HEK293 (cell line): Measurements from ENCODE around the gene SLC2A2.

Source experiments
- KLF16 ChIP-seq: fragments of 450-650 bp; formaldehyde crosslinking; IDR thresholded peaks from 2 replicates; pipeline ENCODE4 v1.5.1; 2017; ENCODE audit warnings: missing biosample characterization, missing genetic modification characterization
- OVOL3 ChIP-seq: fragments of 450-650 bp; formaldehyde crosslinking; IDR thresholded peaks from 2 replicates; pipeline ENCODE4 v1.5.1; 2016; ENCODE audit warnings: missing biosample characterization, missing genetic modification characterization
- ZNF174 ChIP-seq: fragments of 450-650 bp; formaldehyde crosslinking; IDR thresholded peaks from 2 replicates; pipeline ENCODE4 v1.5.0; 2017; ENCODE audit warnings: missing biosample characterization, mild to moderate bottlenecking, missing genetic modification characterization
- ZNF473 ChIP-seq: fragments of 450-650 bp; formaldehyde crosslinking; IDR thresholded peaks from 2 replicates; pipeline ENCODE4 v1.5.1; 2017; ENCODE audit warnings: missing biosample characterization, missing genetic modification characterization
- TF ChIP-seq, protein P1 (sequence below): fragments of 450-650 bp; formaldehyde crosslinking; IDR thresholded peaks from 2 replicates; pipeline ENCODE4 v1.5.1; 2016; ENCODE audit warnings: missing biosample characterization, missing genetic modification characterization
- TF ChIP-seq, protein P2 (sequence below): fragments of 450-650 bp; formaldehyde crosslinking; IDR thresholded peaks from 2 replicates; pipeline ENCODE4 v1.5.1; 2016; ENCODE audit warnings: missing biosample characterization, missing genetic modification characterization
- TF ChIP-seq, protein P3 (sequence below): fragments of 450-650 bp; formaldehyde crosslinking; IDR thresholded peaks from 2 replicates; pipeline ENCODE4 v1.5.1; 2016; ENCODE audit warnings: missing biosample characterization, missing genetic modification characterization

DNA sequence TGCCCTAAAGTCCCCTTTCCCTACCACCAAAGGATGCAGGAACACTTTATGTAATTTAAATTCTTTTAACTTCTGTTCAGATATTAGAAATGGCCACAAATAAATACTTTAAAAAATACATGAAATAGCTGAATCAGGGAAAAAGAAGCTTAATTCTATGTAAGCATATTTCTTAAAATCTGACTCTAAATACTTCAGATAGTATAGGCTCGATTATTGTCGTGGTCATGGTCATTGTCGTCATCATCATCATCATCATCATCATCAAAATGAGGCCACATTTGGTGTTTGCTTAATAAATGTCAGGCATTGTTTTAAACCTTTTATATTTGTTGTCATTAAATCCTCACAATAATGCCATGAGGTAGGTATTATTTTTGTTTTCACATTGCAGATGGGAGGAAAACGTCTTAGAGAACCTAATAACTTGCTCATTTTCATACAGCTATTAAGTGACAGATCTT is 14.6 kb downstream of the SLC2A2 start:
- no peak for TF ChIP-seq ZNF473 (tag by site-specific recombination)
- TF ChIP-seq, protein P1, sequence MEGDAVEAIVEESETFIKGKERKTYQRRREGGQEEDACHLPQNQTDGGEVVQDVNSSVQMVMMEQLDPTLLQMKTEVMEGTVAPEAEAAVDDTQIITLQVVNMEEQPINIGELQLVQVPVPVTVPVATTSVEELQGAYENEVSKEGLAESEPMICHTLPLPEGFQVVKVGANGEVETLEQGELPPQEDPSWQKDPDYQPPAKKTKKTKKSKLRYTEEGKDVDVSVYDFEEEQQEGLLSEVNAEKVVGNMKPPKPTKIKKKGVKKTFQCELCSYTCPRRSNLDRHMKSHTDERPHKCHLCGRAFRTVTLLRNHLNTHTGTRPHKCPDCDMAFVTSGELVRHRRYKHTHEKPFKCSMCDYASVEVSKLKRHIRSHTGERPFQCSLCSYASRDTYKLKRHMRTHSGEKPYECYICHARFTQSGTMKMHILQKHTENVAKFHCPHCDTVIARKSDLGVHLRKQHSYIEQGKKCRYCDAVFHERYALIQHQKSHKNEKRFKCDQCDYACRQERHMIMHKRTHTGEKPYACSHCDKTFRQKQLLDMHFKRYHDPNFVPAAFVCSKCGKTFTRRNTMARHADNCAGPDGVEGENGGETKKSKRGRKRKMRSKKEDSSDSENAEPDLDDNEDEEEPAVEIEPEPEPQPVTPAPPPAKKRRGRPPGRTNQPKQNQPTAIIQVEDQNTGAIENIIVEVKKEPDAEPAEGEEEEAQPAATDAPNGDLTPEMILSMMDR (tag by site-specific recombination) = no peak
- no peak for TF ChIP-seq OVOL3 (tag by site-specific recombination)
- no peak for TF ChIP-seq ZNF174 (tag by site-specific recombination)
- TF ChIP-seq KLF16 = no peak
- TF ChIP-seq, protein P2, sequence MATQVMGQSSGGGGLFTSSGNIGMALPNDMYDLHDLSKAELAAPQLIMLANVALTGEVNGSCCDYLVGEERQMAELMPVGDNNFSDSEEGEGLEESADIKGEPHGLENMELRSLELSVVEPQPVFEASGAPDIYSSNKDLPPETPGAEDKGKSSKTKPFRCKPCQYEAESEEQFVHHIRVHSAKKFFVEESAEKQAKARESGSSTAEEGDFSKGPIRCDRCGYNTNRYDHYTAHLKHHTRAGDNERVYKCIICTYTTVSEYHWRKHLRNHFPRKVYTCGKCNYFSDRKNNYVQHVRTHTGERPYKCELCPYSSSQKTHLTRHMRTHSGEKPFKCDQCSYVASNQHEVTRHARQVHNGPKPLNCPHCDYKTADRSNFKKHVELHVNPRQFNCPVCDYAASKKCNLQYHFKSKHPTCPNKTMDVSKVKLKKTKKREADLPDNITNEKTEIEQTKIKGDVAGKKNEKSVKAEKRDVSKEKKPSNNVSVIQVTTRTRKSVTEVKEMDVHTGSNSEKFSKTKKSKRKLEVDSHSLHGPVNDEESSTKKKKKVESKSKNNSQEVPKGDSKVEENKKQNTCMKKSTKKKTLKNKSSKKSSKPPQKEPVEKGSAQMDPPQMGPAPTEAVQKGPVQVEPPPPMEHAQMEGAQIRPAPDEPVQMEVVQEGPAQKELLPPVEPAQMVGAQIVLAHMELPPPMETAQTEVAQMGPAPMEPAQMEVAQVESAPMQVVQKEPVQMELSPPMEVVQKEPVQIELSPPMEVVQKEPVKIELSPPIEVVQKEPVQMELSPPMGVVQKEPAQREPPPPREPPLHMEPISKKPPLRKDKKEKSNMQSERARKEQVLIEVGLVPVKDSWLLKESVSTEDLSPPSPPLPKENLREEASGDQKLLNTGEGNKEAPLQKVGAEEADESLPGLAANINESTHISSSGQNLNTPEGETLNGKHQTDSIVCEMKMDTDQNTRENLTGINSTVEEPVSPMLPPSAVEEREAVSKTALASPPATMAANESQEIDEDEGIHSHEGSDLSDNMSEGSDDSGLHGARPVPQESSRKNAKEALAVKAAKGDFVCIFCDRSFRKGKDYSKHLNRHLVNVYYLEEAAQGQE (tag by site-specific recombination) = no peak
- TF ChIP-seq, protein P3, sequence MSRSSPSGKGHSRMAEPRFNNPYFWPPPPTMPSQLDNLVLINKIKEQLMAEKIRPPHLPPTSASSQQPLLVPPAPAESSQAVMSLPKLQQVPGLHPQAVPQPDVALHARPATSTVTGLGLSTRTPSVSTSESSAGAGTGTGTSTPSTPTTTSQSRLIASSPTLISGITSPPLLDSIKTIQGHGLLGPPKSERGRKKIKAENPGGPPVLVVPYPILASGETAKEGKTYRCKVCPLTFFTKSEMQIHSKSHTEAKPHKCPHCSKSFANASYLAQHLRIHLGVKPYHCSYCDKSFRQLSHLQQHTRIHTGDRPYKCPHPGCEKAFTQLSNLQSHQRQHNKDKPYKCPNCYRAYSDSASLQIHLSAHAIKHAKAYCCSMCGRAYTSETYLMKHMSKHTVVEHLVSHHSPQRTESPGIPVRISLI (tag by site-specific recombination) = no peak
